HG03108 (cell line): ENCODE data around the gene CLTA.
A peak's percentile ranks its signal among the peaks of the same experiment; 100 is the strongest.
"Not testable (repeated sequence)": the region's sequence is repeated elsewhere in the genome, so short reads cannot be mapped to it uniquely, and the experiment has no call there.

Experiments
- ATAC-seq: cut with Tn5 transposase; IDR thresholded peaks from one replicate; pipeline ENCODE4 v1.9.1; 2021; ENCODE audit warnings: moderate library complexity; ENCODE audit not compliant: unreplicated experiment

CLTA gene

GRCh38 chr9:36222449-36222848, 31.7 kb downstream of the CLTA start:
- ATAC-seq: no peak

DNA sequence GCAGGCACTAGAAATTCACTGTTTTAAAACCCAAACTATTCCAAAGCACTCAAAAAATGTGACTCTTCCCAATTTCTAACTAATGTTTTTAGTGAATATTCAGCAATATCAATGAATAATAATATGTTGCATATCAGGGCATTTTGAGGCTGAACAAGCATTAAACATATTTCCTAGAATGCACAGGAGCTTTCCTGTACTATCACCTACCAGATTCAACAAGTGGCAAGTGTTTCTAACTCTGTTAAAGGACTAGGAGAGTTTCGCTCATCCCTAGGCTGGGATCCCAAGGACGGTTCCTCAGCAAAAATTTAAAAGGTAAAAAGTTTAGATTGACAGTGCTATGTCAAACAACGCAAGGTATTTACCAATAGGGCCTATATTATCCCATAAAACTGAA, 46.5 kb downstream of the CLTA start:
- ATAC-seq: no peak

DNA sequence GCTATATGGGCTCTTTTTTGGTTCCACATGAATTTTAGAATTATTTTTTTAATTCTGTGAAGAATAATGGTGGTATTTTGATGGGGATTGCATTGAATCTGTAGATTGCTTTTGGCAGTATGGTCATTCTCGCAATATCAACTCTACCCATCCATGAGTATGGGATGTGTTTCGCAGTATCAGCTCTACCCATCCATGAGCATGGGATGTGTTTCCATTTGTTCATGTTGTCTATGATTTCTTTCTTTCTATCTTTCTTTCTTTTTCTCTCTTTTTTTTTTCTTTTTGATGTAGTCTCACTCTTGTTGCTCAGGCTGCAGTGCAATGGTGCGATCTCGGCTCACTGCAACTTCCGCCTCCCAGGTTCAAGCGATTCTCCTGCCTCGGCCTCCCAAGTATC, 48.5 kb downstream of the CLTA start:
- not testable (repeated sequence) for ATAC-seq

DNA sequence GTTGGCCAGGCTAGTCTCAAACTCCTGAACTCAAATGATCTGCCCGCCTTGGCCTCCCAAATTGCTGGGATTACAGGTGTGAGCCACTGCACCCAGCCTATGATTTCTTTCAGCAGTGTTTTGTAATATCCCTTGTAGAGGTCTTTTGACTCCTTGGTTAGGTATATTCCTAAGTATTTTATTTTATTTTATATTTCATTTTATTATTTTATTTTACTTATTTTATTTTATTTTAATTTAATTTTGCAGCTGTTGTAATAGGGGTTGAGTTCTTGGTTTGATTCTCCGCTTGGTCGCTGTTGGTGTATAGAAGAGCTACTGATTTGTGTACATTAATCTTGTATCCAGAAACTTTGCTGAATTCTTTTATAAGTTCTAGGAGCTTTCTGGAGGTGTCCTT, 49.0 kb downstream of the CLTA start:
- ATAC-seq: not testable (repeated sequence)

GRCh38 chr9:36245906-36246305, 55.2 kb downstream of the CLTA start:
- ATAC-seq: no peak

DNA sequence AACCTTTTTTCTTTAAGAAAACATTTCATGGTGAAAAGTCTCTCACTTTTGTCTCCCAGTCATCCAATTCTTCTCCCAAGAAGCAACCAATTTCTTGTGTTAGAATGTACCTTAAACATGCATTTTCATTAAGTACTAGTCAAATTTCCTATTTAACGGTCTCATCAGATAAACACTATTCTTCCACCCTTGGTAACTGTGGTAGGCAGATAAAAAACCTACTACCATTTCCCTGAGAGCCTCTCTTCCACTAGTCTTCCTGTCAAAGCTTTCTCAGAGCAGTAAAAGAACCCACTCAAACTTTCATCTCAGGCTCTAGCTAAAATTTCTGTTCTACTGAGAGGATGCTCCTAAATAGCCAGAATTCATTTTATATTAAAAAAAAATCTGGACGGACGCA, 56.6 kb downstream of the CLTA start:
- no peak for ATAC-seq

- ATAC-seq: not testable (repeated sequence)
Measured at GRCh38 chr9:36248061-36248460, 57.3 kb downstream of the CLTA start.

DNA sequence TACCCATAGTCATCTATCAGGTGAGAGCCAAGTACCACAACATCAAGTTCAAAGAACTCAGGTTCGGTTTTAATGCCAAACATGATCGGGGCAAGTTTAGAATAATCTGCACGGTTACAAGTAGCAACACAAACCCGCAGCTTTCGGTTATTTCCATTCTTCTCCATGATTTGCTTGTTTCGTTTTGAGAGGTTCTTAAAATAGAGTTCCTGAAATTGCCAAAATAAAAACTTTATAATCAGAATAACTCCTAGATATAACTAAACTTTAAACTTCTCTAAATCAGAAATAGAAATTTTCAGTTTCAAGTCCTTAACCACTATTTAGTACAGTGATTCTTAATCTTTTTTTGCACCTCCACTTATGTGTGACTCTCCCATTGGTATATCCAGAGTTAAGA, 58.5 kb downstream of the CLTA start:
- ATAC-seq: no peak

DNA sequence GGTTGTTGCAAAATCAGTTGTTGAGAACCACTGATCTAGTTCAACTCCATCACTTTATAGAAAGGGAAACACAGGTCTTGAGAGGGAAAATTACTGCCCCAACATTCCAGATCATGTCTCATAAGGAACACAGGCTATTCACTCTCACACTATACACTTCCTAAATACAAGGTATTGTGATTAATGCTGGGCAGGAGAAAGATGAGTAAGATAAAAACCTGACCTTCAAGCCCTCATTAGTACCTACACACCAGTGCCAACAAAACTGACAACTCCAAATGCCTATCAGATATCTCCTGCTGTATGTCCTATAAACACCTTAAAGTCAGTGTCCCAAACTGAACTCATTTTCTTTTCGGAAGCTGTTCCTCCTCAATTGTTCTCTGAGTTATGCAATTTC, 59.4 kb downstream of the CLTA start:
- no peak for ATAC-seq

GRCh38 chr9:36251428-36251827, 60.7 kb downstream of the CLTA start:
- ATAC-seq: no peak

DNA sequence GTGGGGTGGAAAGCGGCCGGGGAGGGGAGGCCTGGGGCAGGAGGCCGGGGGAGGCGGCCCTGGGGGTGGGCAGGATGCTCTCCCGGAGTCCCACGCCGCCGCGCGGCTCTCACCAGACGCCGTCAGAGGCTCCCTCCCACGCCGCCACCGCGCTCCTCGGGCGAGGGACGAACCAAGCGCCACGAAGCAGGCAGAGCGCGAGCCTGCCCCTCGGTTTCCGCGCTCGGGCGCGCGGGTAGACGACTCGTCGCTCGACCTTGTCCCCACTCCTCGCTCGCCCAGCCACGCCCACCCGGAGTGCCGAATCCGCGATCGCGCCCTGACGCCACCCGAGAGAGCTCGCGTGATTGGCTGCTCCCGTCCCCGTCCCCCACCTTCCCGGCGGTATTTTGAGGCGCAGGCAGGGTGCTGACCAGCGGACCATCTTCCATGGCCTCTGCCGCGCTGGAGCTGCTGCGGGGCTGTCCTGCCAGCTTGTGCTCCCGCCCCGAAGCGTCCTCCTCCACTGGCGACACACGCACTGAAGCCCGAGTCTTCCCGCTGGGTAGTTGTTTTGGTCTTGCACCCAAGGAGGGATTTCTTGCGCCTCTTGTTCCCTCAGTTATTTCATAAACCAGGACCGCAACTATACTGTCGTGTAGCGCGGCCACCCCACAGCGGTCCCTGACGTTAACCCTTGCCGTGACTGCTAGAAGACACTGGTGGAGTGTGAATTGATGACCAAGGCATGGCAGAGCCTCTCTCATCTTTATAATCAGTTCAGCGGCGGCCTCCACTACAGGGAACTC, 67.7 kb downstream of the CLTA start, which contains the start of gene GNE:
Gene GNE, minus strand, starts transcription at position 241 of the 788 bp plus-strand sequence. CDS start 9,093 bp downstream, outside the sequence.
- ATAC-seq: peak; percentile 93

DNA sequence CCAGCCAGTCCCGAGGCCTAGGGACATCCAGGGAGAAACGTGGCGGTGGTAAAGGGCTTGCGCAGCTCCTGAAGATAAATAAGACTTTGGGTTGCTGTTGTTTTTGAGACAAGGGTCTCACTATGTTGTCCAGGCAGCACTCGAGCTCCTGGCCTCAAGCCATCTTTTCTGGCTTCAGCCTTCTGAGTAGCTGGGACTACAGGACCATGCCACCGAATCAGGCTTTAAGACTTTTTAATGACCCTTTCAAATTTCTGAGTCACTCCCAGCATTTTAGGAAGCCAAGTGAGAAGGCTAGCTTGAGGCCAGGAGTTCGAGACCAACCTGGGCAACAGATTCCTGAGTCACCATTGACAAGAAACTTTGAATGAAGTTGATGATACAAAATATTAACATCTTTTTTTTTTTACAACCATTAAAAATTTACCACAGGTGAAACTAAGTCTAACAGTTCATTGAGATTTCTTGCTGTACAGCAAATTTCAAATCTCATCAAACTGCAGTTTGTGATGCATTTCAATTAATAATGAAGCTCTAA, 68.3 kb downstream of the CLTA start:
- no peak for ATAC-seq
